Measurements from ENCODE around the gene EGFLAM.

EGFLAM gene

DNA sequence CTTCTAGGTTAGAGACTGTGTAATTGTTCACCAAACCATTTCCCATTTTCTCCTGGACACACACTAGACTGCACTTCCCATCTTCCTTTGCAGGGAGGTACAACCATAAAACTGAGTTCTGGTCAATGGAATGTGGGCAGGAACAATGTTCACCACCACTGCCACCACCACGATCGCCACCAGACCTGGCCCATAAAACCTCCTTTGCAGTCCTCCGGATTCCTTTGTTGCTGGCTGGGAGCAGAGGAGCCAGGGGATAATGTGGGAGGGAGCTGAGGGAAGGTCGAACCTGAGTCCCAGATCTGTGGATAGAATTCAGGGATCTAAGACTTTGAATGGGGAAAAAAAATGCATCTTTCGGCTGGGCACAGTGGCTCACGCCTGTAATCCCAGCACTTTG is 29.4 kb upstream of the EGFLAM start:
- H3K4me3 ChIP-seq (ENCODE audit: control insufficient read depth, low read depth, low read length), result no peak overlapping the region
- DNase-seq (ENCODE audit: low read depth), result no peak
- TF ChIP-seq, protein P1, sequence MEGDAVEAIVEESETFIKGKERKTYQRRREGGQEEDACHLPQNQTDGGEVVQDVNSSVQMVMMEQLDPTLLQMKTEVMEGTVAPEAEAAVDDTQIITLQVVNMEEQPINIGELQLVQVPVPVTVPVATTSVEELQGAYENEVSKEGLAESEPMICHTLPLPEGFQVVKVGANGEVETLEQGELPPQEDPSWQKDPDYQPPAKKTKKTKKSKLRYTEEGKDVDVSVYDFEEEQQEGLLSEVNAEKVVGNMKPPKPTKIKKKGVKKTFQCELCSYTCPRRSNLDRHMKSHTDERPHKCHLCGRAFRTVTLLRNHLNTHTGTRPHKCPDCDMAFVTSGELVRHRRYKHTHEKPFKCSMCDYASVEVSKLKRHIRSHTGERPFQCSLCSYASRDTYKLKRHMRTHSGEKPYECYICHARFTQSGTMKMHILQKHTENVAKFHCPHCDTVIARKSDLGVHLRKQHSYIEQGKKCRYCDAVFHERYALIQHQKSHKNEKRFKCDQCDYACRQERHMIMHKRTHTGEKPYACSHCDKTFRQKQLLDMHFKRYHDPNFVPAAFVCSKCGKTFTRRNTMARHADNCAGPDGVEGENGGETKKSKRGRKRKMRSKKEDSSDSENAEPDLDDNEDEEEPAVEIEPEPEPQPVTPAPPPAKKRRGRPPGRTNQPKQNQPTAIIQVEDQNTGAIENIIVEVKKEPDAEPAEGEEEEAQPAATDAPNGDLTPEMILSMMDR (IDR thresholded peaks at IDR 0.05; ENCODE audit: control insufficient read depth, insufficient read depth, low read depth, low read length, missing control alignments), result no peak

DNA sequence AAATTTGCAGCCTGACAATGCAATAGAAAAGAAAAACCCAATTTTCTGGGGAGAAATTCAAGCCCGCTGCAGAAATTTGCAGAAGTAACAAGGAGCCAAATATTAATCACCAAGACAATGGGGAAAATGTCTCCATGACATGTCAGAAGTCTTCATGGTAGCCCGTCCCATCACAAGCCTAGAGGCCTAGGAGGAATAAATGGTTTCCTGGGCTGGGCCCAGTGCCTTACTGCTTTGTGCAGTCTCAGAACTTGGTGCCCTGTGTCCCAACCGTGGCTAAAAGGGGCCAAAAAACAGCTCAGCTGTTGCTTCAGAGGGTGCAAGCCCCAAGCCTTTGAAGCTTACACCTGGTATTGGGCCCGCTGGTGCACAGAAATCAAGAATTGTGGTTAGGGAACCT is 23.6 kb upstream of the EGFLAM start:
- DNase-seq (ENCODE audit: low read depth), result no peak
- no peak overlapping the region for H3K4me3 ChIP-seq (ENCODE audit: control insufficient read depth, low read depth, low read length)
- TF ChIP-seq, protein P1 (IDR thresholded peaks at IDR 0.05; ENCODE audit: control insufficient read depth, insufficient read depth, low read depth, low read length, missing control alignments), result no peak

DNA sequence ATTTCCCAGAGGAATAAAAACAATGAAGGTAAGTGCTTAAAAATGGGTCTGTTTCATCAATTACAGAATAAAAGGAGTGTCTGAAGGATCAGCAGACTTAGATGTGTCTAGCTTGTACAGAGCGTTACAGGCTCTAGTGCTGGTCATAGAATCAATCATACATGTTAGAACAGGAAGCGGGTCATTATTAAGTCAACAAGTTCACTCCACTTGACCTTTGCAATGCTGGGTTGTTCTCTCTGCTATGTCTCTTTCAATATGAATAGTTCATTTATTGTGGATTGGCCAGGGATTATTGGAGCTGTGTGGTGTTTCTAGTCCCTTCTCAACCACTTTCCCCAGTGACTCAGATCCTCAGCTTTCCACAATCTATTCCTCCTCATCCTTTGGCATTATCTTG is 20.7 kb upstream of the EGFLAM start:
- TF ChIP-seq, protein P1 (IDR thresholded peaks at IDR 0.05; ENCODE audit: control insufficient read depth, insufficient read depth, low read depth, low read length, missing control alignments), result no peak
- no peak overlapping the region for H3K4me3 ChIP-seq (ENCODE audit: control insufficient read depth, low read depth, low read length)
- no peak for DNase-seq (ENCODE audit: low read depth)

DNA sequence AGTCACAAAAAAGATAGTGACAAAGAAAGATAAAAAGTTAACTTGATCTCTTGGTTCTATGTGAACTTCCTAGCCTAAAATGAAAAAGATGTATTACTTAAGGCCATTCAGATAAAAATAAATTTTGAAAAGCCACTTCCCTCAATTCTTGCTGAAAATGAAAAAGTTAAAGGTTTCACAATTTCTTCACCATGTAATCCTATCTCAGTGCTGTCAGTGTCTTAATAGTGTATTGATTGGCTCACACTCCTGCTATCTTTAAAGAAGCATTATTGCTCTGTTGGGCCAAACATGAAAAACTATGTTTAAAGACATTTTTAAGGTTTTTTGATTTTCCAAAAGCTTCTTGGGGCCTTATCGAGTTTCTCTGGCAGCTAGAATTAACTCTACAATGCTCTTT is 18.1 kb upstream of the EGFLAM start:
- DNase-seq (ENCODE audit: low read depth), result no peak
- H3K4me3 ChIP-seq (ENCODE audit: control insufficient read depth, low read depth, low read length), result no peak overlapping the region
- TF ChIP-seq, protein P1 (IDR thresholded peaks at IDR 0.05; ENCODE audit: control insufficient read depth, insufficient read depth, low read depth, low read length, missing control alignments), result no peak

DNA sequence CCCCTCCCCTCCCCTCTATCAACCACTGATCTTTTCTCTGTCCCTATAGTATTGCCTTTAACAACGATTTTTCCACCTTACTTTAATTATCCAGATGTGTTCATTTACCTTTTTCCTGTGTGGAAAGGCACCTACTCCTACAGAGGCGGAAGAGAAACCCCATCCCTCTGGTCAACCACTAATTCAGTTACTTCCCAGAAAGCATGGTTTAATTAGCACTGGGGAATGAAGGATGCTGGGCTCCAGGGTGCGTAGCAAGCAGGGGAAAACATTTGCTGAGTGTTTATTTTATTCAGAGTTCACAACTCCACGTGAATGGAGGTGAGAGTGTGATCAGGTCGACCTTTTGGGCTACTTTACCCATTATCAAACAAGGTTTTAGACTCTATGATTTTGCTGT is 16.7 kb upstream of the EGFLAM start:
- no peak for DNase-seq (ENCODE audit: low read depth)
- TF ChIP-seq, protein P1 (IDR thresholded peaks at IDR 0.05; ENCODE audit: control insufficient read depth, insufficient read depth, low read depth, low read length, missing control alignments), result no peak
- no peak overlapping the region for H3K4me3 ChIP-seq (ENCODE audit: control insufficient read depth, low read depth, low read length)

DNA sequence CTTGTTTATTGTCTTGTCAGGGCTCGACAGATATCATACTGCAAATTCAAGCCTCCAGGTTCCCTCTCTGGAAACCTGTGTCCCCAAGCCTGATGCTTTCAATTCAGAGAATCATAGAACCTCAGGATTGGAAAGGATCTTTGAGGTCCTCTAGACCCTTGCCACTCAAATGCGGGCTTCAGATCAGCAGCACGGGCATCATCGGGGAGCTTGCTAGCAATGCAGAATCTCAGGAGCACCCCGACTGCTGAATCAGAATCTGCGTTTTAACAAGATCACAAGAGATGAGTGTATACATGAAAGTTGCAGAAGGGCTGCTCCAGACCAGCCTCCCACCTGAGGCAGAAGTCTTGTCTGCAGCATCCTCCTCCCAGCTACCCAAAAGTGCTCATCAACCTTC is 13.1 kb upstream of the EGFLAM start:
- no peak for DNase-seq (ENCODE audit: low read depth)
- no peak overlapping the region for H3K4me3 ChIP-seq (ENCODE audit: control insufficient read depth, low read depth, low read length)
- TF ChIP-seq, protein P1 (IDR thresholded peaks at IDR 0.05; ENCODE audit: control insufficient read depth, insufficient read depth, low read depth, low read length, missing control alignments), result no peak

DNA sequence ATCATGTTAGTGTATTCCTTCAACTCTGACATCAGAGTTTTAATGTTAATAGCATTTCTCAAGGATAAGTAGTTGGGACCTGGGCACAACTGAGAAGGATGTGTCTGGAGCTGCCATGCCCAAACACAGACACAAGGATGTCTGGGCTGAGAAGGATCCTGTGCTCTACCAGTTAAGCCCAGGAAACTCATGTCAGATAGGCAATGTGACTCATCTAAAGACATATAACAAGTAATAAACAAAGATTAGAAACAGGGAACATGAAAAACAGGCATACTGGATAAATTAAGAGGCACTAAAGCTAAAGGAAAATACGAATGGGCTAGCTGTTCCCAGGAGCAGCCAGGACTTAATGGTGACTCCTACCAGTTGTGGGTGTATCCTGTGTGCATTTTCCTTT is 9.1 kb upstream of the EGFLAM start:
- TF ChIP-seq, protein P1 (IDR thresholded peaks at IDR 0.05; ENCODE audit: control insufficient read depth, insufficient read depth, low read depth, low read length, missing control alignments), result no peak
- no peak for DNase-seq (ENCODE audit: low read depth)
- H3K4me3 ChIP-seq (ENCODE audit: control insufficient read depth, low read depth, low read length), result no peak overlapping the region

Measured in AG09309 (cell line).